ENCODE data around the gene TMEM98.
"Not testable (repeated sequence)": the region's sequence is repeated elsewhere in the genome, so short reads cannot be mapped to it uniquely, and the experiment has no call there.

The TMEM98 gene

GRCh38 chr17:32943647-32944191 is 15.8 kb downstream of the TMEM98 start:
- DNase-seq: no peak

- no peak for DNase-seq
Observed at GRCh38 chr17:32944248-32945020, 16.5 kb downstream of the TMEM98 start.

- no peak for DNase-seq
Observed at GRCh38 chr17:32946375-32947135, 18.6 kb downstream of the TMEM98 start.

- DNase-seq: no peak
Observed at GRCh38 chr17:32947736-32948135, 19.8 kb downstream of the TMEM98 start.

GRCh38 chr17:32949181-32949580 is 21.2 kb downstream of the TMEM98 start:
- no peak for DNase-seq

GRCh38 chr17:32952491-32952890 is 24.5 kb downstream of the TMEM98 start:
- not testable (repeated sequence) for DNase-seq

- DNase-seq: no peak
Observed at GRCh38 chr17:32953045-32953444, 25.1 kb downstream of the TMEM98 start.

- no peak for DNase-seq
Observed at GRCh38 chr17:32953857-32954256, 25.9 kb downstream of the TMEM98 start.

- DNase-seq: no peak
Observed at GRCh38 chr17:32954477-32954876, 26.5 kb downstream of the TMEM98 start.

- DNase-seq: no peak
Observed at GRCh38 chr17:32955155-32955554, 27.2 kb downstream of the TMEM98 start.

- no peak for DNase-seq
Observed at GRCh38 chr17:32956240-32956970, 28.5 kb downstream of the TMEM98 start.

GRCh38 chr17:32958418-32958817 is 30.5 kb downstream of the TMEM98 start:
- no peak for DNase-seq

- no peak for DNase-seq
Observed at GRCh38 chr17:32960815-32961214, 32.9 kb downstream of the TMEM98 start.

GRCh38 chr17:32962320-32962711 is 34.4 kb downstream of the TMEM98 start:
- no peak for DNase-seq

- DNase-seq: no peak
Observed at GRCh38 chr17:32964541-32964940, 36.6 kb downstream of the TMEM98 start.

GRCh38 chr17:32969231-32969630 is 41.3 kb downstream of the TMEM98 start:
- DNase-seq: not testable (repeated sequence)

GRCh38 chr17:32970281-32970680 is 42.3 kb downstream of the TMEM98 start:
- DNase-seq: no peak

GRCh38 chr17:32971171-32971570 is 43.2 kb downstream of the TMEM98 start:
- DNase-seq: no peak

- no peak for DNase-seq
Observed at GRCh38 chr17:32976131-32976530, 48.2 kb downstream of the TMEM98 start.

GRCh38 chr17:32976605-32977004 is 48.7 kb downstream of the TMEM98 start:
- no peak for DNase-seq

GRCh38 chr17:32980230-32980629 is 52.3 kb downstream of the TMEM98 start:
- DNase-seq: no peak

GRCh38 chr17:32981611-32982010 is 53.7 kb downstream of the TMEM98 start:
- not testable (repeated sequence) for DNase-seq

All from effector CD8-positive, alpha-beta T cell (primary cell).